Astrocyte (in vitro differentiated cells and primary cell): ENCODE results near the gene CCDC15.

Source experiments
- CTCF ChIP-seq: IDR thresholded peaks from 2 replicates; pipeline ENCODE4 v1.5.1; 2011; ENCODE audit warnings: low read depth, mild to moderate bottlenecking, inconsistent platforms, low read length, moderate library complexity; ENCODE audit not compliant: insufficient read depth
- EZH2 ChIP-seq: IDR thresholded peaks from 2 replicates; pipeline ENCODE4 v1.6.1; 2012; ENCODE audit warnings: mild to moderate bottlenecking, low read length, inconsistent platforms; ENCODE audit not compliant: insufficient read depth

GRCh38 chr11:125069796-125070195, 115.8 kb downstream of the CCDC15 start:
- TF ChIP-seq EZH2 (no peak), CTCF (no peak)
